Keratinocyte (primary cell): Measurements from ENCODE around the gene B4GAT1.
A peak's percentile ranks its signal among the peaks of the same experiment; 100 is the strongest.

ENCODE experiments used
- CTCF ChIP-seq, 3 experiments: IDR thresholded peaks in 1 of 3; conservative IDR thresholded peaks in 1 of 3; optimal IDR thresholded peaks in 1 of 3; 2 replicates in 2 of 3; 3 replicates in 1 of 3; pipeline versions ENCODE3 to v1.5.1; 2011; ENCODE audit warnings: low read length in 3 of 3, mild to moderate bottlenecking in 3 of 3, moderate library complexity in 2 of 3, control low read depth in 1 of 3, inconsistent platforms in 1 of 3; ENCODE audit not compliant: insufficient read depth in 2 of 3; ENCODE audit errors: extremely low read depth in 1 of 3
- EZH2 ChIP-seq: IDR thresholded peaks from one replicate; pipeline ENCODE4 v1.6.1; 2012; ENCODE audit warnings: inconsistent platforms, mild to moderate bottlenecking, low read length, moderate library complexity

DNA sequence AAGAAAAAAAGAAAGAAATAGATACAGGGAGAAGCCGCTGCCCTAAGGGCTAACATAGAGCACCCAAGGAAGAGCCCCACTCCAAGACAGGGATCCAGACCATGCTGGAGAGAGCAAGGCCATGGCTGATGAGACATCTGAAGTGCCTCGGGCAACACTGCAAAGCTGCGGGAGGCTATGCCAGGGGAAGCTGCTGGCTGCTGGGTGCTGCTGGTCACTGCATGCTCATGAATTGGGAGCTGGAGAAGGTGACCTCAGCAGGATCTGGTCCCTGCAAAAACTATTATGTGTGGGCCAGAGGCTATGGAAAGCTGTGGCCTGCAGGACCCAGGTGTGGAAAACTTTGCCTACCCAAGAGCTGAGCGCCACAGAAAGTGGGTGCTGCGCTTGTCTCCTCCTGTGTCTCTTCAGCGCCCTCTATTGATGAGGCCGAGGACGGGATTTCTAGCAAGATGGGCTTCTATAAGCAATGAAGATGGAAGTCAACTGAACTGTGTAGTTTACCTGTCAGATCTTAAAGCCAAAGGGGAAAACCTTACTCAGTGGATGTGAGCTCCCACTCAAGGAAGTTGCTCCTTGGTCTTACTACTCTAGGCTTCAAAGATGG is 41.5 kb upstream of the B4GAT1 start:
- TF ChIP-seq CTCF (optimal IDR thresholded peaks at IDR 0.05 in 1 of 3, IDR thresholded peaks at IDR 0.05 in 1 of 3, conservative IDR thresholded peaks at IDR 0.05 in 1 of 3; ENCODE audit: extremely low read depth in 1 of 3, insufficient read depth in 2 of 3, low read length in 3 of 3) (peak; percentile 79 to 94 (median 91)), EZH2 (no peak)
